ENCODE measurements around the gene GHRL.

The GHRL gene

DNA sequence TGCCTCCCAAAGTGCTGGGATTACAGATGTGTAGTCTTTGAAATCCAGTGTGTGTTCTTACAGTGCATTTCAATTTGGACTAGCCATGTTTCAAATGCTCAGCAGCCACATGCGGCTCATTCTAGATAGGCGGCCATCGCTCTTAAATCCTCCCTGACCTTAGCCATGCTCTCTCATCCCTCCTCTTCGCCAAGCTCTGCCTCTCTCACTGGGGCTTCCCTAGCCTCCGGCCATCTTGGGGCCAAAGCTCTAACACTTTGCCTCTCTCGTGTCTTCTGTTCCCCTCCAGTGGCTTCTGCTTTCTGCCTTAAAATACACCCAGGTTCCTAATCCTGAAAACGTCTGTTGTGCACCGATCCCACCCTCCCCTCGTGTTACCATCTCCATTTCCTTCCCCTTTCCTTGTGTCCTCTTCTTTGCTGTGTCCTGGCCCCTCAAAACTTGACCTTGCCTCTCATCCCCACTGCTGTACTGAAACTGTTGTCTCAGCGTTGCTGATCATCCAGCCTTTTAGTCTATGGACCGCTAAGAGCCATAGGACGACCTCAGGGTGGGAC, 1.4 kb upstream of the GHRL start:
- FAIRE-seq, result no peak

DNA sequence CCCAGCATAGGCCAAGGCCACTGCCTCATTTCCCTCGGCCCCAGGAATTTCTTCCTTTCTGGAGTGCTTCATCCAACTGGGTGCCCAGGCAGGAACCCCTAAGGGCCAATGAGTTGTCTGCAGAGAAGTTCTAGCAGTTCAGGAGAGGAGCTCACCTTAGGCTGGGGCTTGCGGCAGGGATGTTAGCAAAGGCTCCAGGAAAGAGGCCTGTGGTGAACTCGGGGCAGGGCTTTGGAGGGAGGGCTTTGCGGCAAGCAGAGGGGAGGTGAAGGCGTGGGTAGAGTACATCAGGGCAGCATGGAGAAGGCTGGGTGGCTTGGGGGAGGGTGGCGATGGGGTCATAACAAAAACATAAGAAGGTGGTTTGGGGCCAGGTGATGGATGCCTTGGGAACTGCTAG, 1.1 kb downstream of the GHRL start:
- no peak for FAIRE-seq

DNA sequence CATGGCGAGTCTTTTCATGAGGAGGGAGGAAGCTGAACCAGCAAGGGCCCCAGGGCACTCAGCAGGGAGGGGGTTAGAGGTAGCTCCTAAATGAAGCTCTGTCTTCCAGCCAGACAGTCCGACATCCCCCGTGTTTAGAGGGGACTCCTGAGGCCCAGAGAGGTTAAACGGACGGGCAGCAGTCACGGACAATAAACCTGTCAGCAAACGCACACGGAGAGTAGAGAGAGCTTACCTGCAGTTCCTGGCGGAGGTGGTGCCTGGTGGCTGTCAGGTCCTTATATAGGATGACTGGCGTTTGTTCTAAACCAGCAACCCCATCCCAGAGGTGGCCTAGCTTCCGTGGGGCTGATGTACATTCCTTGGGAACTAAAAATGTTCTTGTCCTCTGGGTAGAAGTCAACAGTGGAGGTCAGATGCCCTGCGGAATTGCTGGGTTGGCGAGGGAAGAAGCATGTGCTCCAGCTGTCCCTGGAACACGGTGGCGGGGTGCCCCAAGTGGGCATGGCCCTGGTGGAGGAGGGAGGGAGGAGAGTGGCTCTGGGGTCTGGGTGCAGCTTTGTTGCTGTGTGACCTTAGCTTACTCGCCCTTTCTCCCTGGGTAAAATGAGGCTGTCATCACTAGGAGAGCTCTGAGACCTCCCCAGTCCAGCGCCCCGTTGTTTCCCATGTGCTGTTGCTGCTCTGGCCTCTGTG, 2.1 kb downstream of the GHRL start:
- no peak for FAIRE-seq

DNA sequence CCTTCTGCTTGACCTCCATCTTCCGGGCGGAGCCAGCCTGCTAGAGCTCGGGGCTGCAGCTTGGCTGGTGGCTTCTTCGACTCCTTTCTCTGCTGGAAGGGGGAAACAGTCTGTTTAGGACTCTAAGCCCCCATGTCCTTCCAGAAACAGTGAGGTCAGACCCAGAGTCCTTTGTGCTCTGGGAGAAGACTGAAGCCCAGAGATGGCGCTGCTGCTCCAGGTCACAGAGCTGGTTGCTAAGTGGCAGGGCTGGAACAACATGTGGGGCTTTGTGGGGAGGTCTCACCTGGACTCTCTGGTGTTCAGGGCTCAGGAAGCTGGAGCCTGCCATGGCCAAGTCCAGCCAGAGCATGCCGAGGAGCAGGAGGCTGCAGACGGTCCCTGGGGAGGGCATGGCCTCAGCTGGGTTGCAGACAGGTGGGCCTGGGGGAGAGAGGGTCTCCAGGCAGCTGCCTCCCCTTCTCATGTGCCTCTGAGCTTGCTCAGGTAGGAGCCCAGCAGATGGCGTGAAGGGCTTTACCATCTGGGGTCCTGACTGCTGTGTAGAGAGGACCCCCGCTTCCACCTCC, 2.9 kb downstream of the GHRL start:
- FAIRE-seq, result no peak

DNA sequence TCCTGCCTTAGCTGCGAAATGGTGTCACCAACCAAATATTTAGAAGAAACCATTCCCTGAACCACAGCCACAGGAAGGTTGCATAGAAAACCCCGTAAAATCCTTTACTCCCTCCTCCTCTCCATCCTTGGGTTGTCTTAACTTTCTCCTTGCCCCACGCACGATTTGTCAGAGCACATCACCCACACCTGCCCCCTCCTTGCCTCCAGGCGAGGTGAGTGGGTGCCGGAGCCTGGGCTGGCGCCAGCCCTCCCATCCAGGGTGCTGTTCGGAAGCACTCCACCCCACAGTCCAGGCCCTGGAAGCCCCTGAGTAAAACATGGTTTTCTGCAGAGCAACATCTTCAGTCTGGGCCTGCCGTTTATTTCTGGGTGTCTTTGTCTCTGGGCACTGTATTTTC, 3.7 kb downstream of the GHRL start:
- FAIRE-seq, result no peak

DNA sequence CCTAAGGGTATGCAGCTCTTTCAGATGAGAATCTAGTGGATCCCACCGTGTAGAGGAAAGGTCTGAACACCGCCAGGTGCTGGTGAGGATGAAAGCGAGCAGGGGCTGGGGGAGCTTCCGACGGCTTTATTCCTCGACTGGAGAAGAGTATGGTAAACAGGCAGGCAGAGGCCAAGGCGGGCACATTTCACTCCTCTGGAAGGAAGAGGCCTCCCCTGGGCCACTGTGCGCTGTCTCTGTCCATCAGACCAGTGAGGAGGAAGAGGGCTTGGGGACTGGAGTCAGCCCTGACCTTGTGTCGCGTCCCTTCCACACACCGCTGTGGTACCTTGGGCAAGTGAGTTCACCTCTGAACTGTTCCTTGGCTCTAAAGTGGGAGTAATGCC, 4.2 kb downstream of the GHRL start:
- FAIRE-seq, result no peak

DNA sequence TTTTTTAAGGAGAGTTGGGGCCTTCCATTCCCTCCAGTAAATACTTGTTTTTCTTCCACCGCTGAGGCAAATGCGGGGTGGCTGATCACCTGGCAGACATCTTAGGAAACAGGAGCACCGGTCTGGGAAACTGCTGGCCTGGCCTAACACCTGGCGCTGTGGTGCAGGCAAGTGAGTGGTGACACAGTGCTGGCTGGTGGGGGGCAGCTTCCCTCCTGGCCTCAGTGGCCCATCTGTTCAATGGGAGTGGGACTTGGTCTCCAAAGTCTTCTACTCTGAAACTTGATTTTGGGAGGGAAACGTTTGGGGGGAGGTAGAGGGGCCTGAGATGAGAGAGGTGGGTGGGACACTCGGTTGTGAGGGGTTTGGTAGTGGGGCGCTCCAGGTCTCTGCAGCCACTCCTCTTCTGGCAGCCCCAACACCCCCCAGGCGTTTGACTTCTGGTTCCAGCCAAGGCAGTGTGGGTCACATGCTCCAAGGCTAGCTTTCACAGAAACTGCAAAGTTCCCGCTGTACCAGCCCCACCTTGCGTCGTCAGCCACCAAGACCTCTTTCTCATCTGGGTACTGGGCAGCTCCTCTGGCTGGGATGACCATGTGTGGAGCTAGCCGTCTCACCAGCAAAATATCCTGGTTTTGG, 4.7 kb downstream of the GHRL start:
- no peak for FAIRE-seq

DNA sequence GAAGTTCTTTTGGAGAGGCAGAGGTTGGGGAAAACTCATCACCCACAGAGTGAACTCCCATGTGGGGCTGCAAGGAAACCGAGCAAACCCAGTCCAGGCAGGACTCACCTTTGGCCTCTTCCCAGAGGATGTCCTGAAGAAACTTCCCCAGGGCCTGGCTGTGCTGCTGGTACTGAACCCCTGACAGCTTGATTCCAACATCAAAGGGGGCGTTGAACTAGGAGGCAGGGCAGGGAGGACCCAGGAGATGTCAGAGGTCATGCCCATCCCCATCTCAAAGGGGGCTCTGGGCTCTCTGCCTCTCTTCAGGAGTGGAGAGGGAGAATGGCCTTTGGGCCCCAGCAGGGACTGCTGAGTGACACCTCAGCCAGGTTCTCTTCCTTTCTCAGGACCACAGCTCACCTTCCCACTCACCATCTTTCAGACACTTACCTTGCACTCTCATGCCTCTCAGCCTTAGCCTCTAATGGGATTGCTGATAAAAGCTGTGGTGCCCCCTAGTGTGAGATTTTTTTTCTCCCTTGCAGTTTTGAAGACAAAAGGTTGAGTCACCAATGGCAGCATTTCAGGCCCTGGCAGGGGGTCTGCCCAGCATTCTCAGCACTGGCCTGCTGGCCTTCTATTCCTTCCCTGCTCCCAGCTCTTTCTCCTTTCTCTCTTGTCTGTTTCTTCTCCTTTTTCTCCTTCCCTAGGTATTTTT, 6.0 kb downstream of the GHRL start:
- FAIRE-seq, result peak; percentile 89

DNA sequence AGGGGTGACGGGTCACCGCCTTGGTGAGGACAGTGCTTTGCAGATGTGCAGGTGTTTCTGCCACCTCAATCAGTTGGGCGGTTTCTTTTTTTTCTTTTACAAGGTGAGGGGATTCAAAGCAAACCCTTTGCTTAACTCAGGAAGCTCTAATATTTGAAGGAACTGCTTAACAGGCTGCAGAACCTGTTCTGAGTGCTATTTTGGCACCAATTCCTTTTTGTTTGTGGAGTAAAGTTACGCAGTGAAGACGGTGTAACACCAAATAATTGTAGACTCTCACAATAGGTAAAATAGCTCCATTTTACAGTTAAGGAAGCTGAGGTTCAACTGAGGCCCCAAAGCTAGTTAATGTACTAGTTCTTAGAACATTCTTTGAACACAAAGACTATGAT, 6.6 kb downstream of the GHRL start:
- no peak for FAIRE-seq

DNA sequence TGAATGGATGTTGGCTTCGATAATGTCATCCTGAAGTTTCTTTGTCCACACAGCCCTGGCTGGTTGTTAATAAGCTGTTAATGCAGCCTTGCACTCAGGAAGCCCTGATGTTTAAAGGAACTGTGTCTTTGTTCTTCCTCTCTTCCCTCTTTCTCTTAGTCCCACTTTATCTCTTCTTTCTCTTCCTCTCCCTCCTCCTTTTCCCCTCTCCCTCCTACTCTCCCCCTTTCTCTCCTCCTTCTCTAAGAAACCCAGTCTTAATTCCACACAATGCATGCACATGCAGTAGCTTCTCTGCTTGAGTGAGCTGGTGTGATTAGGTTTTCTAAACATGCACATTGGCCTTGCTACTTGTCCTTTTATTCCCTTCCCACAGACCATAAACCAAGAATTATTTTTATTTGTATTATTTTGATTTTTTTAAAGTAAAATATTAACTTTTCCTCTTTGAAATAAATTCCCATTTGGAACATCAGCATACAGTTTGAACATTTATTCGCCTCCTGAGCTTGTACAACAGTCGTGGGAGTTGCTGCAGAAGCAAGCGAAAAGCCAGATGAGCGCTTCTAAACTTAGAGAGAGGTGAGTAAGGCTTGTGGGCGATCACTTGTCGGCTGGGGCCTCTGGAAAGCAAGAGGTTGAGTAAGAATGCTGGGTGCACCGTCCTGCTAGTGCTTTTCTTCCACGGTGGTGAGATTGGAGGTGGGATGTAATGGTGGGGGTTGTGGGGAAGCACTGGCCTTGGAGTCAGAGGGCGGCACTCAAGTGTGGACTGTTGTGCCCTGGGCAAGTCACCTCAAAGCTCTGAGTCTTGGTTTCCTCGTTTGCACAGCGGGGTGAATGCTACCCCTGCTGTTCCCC, 7.2 kb downstream of the GHRL start:
- no peak for FAIRE-seq

DNA sequence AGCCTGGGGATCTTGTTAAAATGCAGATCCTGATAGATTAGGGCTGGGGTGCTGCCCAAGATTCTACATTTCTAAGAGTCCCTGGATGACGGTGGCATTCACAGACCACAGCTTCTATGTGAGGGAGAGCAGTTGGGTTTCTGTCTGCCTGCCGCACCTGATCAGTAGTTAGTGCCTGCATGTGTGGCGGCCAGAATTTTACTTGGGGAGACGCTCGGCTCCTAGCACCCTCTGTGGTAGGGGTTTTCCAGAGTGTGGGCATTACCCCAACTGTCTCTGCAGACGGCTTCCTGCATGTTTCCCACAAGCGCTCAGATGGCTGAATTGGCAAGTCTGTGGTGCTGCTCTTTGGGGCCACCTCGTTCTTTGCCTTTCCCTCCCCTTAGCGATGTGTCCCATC, 8.3 kb downstream of the GHRL start:
- FAIRE-seq, result no peak

DNA sequence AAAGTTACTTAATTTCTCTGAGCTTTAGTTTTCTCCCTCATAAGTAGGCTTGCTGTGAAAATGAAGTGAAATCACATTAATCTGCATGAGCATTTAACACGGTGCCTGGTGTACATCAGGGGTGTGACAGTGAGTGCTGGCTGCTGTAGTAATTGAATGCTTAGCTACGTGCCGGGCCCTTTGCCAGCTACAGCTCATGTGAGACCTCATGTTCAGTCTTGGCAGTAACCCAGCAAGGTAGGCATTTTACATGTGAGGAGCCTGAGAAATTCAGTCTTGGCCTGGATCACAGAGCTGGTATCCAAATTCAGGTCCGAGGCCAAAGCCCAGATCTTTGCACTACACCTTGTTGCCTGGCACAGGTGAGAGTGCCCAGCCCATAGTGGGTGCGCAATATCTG, 9.1 kb downstream of the GHRL start:
- peak; percentile 94 for FAIRE-seq

DNA sequence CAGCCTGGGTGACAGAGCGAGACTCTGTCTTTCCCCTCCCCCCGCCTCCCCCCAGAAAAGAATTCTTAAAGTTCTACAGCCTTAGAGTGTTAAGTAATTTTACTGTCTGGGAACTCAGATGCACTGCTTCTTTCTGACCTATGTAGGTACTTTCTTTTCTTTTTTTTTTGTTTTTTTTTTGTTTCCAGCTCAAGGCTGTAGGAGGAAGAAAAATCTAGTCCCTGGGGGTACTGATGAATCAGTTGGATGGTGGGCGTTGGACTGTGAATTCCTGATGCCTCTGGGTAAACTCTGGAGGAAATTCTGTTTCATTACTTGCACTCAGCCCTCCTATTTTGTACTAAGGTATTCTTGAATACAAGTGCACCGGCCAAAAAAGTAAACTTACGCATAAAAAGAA, 10.8 kb downstream of the GHRL start:
- no peak for FAIRE-seq

DNA sequence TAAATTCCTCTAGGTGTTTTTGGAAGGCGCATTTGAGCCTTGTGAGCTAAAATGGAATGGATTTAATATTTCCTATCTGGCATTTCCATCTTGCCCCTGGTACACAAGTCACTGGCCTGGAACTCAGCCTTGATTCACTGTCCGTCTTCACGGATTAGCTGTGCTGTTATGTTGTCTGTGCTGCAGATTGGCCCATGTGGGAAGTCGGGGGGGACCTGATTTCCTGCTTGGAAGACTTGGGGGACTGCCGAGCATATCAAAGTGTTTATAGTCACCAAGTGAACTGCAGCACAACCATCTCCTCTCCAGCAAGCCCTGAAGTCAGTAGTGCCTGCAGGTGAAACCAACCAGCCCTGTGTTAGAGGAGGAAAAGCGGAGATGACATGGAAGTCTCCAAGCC, 12.2 kb downstream of the GHRL start:
- FAIRE-seq, result no peak

DNA sequence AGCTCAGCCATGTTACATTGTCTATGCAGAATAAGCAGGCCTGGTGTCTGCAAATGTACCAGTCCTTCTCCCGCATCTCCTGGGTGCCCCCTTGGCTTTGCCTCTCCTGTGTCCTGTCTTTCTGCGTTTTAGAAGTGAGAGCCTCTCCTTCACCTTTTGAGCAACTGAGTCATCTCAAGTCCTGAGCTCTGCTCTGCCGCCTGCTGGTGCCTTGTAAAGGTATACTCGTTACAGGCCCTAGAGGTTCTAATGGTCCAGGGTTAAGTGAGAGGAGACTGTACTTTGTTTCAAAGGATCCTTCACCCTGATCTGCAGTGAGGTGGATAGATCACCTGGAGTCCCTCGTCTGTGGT, 12.6 kb downstream of the GHRL start:
- FAIRE-seq, result no peak

DNA sequence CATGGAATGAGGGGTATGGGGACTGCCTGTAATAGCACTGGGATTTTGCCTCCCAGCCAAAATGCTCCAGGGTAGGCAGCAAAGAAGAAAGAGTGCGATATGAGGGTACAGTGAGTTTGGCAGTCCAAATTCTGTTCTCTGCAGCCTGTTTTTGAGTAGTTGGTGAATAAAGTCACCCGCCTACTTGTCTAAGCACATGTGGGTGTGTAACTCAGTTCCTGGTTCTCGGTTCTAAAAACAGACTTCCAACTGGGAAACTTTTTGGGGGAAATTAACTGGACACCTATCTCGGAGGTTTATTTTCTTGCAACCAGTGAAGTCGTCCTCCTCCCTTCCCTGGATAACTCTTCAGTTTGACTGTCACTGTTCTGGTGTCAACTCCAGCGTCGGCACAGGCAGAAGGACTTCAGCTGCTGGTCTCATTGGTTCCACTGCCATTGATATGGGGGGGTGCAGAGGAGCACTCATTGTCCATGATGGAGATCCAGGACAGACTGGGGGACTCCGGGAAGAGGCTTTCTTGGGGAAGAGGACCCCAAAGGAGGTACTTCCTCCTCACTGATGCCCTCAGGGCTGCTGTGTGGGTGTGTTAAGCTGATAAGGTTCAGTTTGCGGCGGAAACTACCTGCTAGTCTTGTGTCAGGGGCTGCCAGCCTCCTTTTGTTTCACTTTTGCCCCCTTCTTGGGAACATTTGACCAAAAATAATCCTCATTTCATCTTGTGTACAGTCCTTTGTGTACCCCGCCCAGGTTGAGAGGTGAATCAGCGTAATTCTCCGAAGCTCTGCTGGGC, 13.2 kb downstream of the GHRL start:
- no peak for FAIRE-seq

DNA sequence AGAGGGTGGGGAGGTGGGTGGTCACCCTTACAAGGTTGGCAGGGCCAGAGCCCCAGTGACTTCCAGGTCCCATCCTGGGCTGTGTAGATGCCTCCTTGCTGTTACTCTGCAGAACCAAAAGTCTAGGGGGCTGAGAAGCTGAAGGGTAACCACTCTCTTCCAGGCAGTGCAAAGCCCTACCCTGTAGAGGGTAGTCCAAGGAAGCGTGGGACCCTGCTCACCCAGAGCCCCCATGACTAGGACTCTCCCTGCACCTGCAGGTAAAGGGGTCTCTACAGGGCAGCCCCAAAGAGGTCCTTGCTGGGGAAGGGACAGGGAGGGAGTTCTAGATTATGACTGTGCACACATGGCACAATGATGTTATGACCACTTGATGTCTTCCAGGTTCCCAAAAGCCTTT, 14.2 kb downstream of the GHRL start:
- FAIRE-seq, result no peak

DNA sequence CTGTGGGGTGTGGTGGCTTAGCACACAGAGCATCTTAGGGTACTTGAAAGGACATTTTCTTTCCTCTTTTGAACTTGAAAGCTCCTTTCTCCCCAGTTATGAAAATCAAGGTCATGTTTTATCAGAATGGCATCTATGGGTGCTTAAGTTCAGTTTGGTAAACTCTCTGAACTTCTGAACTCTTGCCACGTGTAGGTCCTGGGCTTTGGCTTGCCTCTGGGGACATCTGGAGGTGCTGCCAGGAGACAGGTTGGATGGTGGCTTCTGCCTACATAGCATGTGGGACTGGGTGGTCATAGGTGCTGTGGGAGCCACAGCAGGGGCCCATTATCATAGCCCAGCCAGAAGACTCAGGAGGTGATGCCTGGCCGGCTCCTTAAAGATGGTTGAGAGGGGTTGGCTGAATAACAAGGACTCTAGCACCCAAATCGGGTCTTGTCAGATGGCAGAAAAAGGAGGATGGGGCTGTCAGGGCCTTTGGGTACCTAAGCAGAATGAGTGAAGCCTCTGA, 15.6 kb downstream of the GHRL start:
- FAIRE-seq, result no peak

DNA sequence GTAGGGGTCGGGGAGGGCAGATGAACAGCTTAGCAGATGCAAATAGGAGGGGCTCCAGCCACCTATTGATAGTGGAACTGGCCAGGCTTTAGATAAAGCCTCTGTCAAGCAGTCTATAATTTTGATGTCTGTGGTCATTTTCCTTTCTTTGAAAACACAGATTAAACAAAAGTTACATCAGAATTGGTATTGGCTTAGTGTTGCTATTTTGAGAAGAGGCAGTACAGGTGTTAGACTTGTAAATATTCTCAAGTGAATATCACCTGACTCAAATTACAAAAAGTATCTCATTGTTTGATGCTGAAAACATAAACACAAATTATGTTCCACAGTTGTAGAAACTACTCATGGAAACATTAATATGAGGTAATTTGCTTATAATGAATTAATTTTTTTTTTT, 18.1 kb downstream of the GHRL start:
- peak; percentile 41 for FAIRE-seq

DNA sequence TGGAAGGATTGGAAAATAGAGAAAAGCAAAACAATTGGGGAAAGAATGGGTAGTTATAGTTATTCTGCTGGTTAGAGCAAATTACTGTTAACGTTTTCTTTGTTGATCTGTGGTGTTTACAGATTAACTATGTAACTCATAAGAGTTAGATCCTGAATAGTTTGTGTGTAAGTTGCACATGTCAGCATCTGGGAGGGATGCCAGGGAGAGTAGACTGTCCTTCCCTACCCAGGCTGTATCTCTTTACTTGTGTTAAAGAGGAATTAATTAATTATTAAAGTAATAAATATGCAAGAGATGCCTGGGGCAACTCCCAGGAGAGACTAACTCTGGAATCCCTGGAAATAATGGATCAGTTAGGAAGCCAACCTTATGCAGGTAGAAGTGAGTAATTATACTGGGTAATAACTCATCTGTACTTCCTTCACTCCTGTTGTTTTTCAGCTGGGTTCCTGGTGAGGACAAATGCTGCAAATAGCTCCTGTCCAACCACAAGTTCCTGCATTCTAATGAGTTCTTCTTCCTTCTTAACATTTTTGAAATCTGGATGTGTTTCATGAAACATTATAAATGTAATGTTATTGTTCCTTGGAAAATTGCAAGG, 18.9 kb downstream of the GHRL start:
- FAIRE-seq, result no peak

DNA sequence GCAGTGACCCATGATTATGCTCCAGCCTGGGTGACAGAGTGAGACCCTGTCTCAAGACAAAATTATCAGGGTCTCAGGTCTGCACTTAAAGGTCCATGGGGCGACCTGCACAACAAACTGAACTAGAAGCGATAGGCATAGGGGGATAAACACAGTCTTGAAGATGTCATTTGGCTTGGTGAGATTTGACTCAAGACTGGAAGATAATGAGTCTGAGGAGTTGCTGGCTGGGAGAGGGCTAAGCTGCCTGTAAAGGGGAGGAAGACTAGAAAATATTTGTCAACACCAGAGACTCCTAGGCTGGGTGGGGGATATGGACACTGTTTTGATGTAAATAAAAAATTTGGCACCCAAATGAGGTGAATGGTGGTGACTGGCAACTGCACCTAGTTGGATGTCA, 19.8 kb downstream of the GHRL start:
- FAIRE-seq, result no peak

Data from islet of Langerhans (tissue), 1 donor.